Kidney capillary endothelial cell (primary cell): ENCODE data around the gene RORB.

ENCODE experiments used
- DNase-seq: peaks from one replicate; pipeline ENCODE4 v3.0.0-alpha.2; 2018; ENCODE audit warnings: low spot score

Gene RORB

GRCh38 chr9:74598874-74599273 lies 101.7 kb downstream of the RORB start:
- no peak for DNase-seq

GRCh38 chr9:74609671-74610405 lies 112.7 kb downstream of the RORB start:
- DNase-seq = no peak

DNA sequence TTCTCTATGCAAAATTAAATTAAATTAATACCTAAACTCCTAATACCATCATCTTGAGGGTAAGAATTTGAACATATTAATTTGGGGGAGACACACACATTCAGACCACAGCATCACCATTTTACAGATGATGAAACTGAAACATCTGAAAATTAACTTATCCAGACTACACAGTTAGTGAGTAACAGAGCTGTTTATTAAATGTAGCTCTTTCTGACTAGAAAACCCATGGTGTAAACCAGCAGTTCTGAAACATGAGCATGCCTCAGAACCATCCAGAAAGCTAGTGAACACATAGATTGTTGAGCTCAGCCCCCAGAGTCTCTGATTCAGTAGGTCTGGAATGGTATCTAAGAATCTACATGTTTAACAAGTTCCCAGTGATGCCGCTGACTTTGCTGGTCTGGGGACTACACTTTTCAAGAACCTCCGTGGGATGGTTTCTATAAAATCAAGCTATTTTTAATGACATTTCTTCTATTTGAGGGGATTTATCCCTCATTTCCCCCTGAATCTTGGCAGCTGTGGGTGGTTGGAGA lies 113.5 kb downstream of the RORB start:
- DNase-seq = no peak

DNA sequence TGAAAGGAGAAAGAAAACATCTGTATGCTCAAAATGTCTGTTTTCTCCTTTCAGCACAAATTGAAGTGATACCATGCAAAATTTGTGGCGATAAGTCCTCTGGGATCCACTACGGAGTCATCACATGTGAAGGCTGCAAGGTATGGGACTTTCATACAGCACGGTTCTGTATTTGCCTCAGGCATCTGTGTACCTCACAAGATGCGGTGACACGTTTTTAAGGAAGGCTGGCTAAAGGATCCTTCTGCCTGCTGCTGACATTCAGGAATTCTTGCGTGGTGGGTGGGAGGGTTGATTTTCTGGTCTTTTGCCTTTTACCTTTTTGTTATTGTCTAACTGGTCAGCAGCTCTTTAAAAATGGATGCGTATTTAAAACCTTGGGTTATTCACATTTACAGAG lies 133.1 kb downstream of the RORB start:
- DNase-seq = no peak

- no peak for DNase-seq
Measured at GRCh38 chr9:74639112-74639511, 142.0 kb downstream of the RORB start.

- DNase-seq = no peak
Measured at GRCh38 chr9:74642376-74642775, 145.2 kb downstream of the RORB start.

DNA sequence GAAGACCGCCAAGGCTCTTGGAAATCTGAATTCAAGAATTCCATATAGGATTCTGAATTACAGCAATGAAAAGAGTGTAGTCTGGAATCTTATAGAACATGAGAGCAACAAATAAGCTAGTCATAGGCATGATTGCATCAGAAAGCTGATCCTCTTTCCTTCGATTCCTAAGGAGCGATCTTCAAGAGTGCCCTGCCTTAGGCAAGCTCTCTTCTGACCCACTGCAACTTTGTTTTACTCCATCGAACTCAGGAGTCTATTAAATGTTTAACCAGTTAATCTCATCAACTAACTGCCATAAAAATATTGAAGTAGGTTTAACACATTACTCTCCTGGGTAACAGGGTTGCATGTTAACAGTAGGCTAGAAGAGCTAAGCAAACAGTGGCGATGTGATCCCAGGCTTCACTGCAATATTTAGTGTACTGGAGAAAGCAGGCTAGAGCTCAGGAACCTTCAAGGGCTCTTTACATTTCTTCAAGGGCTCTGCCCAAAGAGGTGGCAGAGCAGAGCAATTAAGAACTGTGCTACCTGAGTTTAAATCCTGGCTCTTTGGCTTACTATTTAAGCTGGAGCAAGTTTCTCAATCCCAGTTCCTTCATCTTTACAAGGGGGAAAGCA lies 146.3 kb downstream of the RORB start:
- DNase-seq = no peak

DNA sequence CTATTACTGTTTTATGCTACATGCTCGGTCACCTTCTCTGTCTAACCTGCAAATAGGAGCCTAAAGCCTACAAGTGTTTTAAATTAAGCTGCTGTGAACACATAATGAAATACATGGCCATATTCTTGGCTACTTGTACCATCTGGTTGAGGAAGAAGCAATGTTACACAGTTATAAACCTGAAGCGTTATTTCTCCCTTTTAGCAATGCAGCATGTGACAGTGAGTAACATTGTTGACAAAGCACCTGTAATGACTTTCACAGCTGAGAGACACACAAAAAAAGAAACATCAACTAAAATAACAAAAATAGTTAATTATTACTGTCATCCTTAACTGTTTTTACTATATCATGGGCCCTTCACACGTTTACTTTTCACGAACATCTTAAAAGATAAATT lies 146.9 kb downstream of the RORB start:
- no peak for DNase-seq

- peak; percentile 1 for DNase-seq
Measured at GRCh38 chr9:74645007-74645639, 148.0 kb downstream of the RORB start.

DNA sequence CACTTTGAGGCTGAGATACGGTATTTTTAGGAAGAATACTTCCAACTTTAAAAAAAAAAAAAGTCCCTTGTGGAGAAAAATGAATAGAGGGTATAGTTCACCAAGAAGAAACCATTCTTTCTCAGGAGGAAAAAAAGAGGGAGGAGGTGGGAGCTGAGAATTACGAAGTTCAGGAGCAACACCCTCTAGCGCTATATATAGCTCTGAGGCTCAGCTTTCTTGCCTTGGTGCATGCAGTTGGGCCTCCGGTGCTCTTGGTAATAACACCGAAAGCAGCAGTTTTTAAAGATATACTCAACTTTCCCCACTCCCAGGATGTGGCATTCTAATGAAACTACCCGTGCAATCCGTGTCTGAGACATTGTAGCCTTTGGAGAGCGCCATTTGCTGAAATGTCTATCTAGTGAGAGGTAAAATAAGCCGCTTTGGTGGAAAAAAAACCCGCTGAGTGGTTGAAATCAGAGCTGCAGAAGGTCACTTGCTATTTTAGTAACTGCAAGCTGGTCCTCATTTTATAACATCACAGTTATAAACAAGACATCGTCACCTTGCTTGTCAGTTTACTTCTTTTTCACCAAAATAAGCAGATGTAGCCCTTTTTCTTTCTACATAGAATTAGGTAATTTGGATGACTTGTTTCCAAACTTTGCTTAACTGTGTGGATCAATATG lies 156.4 kb downstream of the RORB start:
- DNase-seq = no peak

- DNase-seq = no peak
Measured at GRCh38 chr9:74662674-74663073, 165.5 kb downstream of the RORB start.

GRCh38 chr9:74663439-74663838 lies 166.3 kb downstream of the RORB start:
- DNase-seq = no peak

DNA sequence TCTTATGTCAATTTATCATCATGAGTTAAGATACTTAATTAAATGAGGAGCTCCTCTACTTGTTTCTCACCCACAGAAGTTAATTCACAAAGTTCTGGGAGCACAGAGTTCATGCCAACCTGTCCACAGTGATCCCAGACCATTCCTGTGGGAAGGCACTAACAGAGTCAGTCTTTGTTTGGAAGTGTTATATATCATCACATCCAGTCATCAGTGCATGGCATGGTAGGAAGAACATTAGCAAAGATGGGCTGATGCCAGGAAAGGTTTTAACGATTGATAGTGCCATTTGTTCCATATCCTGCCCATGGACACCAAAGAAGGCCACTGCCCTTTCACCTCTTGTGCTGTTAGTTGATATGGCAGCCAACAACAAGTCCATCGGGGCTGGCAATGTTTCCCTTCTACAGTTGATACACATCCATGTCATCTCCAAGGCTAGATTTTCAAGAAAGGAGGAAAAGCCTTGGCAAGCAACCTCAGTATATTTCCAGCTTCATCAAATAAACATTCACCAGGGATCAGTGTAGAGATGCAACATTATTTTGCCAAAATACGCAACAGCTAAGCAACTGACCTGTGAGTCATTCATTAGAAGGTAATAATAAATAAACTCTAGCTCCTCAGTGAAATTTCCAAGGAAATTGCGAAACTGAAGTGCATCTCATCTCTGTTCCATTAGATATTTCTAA lies 169.6 kb downstream of the RORB start:
- no peak for DNase-seq

GRCh38 chr9:74672237-74672636 lies 175.1 kb downstream of the RORB start:
- DNase-seq = no peak

GRCh38 chr9:74674077-74674476 lies 176.9 kb downstream of the RORB start:
- DNase-seq = no peak

- no peak for DNase-seq
Measured at GRCh38 chr9:74681906-74682305, 184.8 kb downstream of the RORB start.

DNA sequence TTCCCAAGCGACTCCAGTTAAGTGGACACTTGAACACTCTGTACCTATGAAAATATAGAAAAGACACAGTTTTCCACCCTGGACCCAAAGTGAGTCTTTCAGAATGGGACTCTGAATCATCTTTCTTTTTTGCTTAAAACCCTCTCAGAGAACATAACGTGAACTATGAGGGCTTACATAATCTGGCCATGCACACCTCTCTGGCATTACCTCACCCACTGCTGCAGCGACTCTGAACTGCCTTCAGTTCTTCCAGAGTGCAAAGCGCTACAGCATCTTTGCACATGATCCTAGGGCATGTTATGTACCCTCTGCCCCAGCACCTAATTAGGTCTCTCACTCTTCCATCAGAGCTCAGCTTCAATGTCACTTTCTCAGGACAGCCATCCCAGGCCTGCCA lies 186.2 kb downstream of the RORB start:
- no peak for DNase-seq

- no peak for DNase-seq
Measured at GRCh38 chr9:74691058-74691457, 193.9 kb downstream of the RORB start.

DNA sequence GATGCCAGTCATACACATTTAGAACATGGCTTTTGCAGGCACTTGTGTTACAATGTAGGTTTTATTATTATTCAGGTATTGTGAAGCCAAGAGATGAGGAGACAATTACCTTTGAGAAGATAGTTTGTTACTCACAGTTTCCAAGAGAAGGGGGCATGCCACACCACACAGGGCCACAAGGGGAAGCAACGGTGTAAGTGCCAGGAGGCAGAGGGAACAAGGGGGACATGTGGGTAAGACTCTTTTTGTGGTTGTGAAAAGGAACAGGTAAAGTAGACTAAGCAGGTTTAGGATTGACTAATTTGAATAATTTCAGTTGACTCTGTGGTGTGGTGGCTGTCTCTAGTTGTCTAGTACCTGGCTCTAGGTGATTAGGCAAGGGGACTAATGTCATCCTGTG lies 199.4 kb downstream of the RORB start:
- DNase-seq = no peak

DNA sequence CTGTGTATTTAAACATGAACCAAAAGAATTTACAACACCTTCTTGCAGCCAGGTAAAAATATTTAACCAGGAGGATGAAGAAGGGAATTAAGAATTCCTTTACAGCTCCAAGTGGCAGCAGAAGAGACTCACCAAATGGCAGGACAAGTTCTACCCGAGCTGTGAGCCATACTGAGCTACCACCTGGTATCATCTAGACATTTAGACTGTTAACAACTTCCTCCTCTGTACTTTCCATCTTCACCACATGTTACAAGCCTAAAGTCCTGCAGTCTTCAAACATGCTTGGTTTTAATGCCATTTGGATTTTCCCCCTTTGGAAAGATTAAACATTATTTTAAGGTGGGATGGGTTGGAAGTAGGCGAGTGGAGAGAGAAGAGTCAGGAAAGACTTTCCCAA lies 200.4 kb downstream of the RORB start:
- DNase-seq = no peak

GRCh38 chr9:74711341-74711740 lies 214.2 kb downstream of the RORB start:
- DNase-seq = no peak

GRCh38 chr9:74718709-74719108 lies 221.6 kb downstream of the RORB start:
- no peak for DNase-seq
